Fibroblast of peridontal ligament (primary cell): ENCODE measurements around the gene KLHL11.

Experiments
- DNase-seq: peaks from one replicate; pipeline ENCODE4 v3.0.0-alpha.2; 2010; ENCODE audit errors: extremely low read depth

The KLHL11 gene

GRCh38 chr17:41811549-41812380, 53.5 kb downstream of the KLHL11 start, which contains the start of gene P3H4:
Gene P3H4 (minus strand): TSS chr17:41811949. CDS start chr17:41811915, 34 bp downstream.
- DNase-seq: peak; percentile 68

GRCh38 chr17:41810659-41811548, 54.3 kb downstream of the KLHL11 start:
- DNase-seq: no peak

- no peak for DNase-seq
Observed at GRCh38 chr17:41806685-41807445, 58.4 kb downstream of the KLHL11 start.
